Gastroesophageal sphincter (tissue), 4 donors: Measurements from ENCODE around the gene UIMC1. TPM values are rescaled to one million over a fixed set of nuclear protein-coding genes. Genes with fewer than 3 reads are reported as not detected.

ENCODE experiments used
- ATAC-seq: fragments of 150-250 bp; one replicate; pipeline ENCODE4 v1.9.1; 2016; ENCODE audit warnings: mild to moderate bottlenecking, moderate library complexity
- H3K27ac ChIP-seq, 4 donors: fragments of 200-600 bp; sonication (generic) in 3 of 4; 1 replicate in 3 of 4; 2 replicates in 1 of 4; pipeline ENCODE4 v1.5.1; 2016 to 2019
- H3K27me3 ChIP-seq: fragments of 200-600 bp; sonication (generic); one replicate; pipeline ENCODE4 v1.5.1; 2019
- H3K36me3 ChIP-seq, 2 donors: fragments of 200-600 bp; sonication (generic); one replicate each; pipeline ENCODE4 v1.5.1; 2019; ENCODE audit warnings: control low read depth in 1 of 2
- H3K4me1 ChIP-seq, 3 donors: fragments of 200-600 bp; sonication (generic); 1 replicate in 2 of 3; 2 replicates in 1 of 3; pipeline ENCODE4 v1.5.1; 2016 to 2019; ENCODE audit warnings: control low read depth in 2 of 3
- H3K4me3 ChIP-seq, 2 donors: fragments of 200-600 bp; sonication (generic); one replicate each; pipeline ENCODE4 v1.5.1; 2019; ENCODE audit warnings: mild to moderate bottlenecking in 1 of 2, moderate library complexity in 1 of 2
- H3K9me3 ChIP-seq, 3 donors: fragments of 200-600 bp; sonication (generic); one replicate each; pipeline ENCODE4 v1.5.1; 2017 to 2019; ENCODE audit warnings: control low read depth in 2 of 3
- CTCF ChIP-seq, 4 experiments: fragments of 200-600 bp in 2 of 4; fragments of 450-650 bp in 2 of 4; sonication (generic) in 1 of 4; IDR thresholded peaks; one replicate each; pipeline ENCODE4 v1.5.1; 2017 to 2019; ENCODE audit warnings: antibody characterized with exemption in 4 of 4, mild to moderate bottlenecking in 2 of 4, moderate library complexity in 2 of 4
- EP300 ChIP-seq: sonication (generic); formaldehyde crosslinking; IDR thresholded peaks from one replicate; pipeline ENCODE4 v1.6.1; 2017; ENCODE audit warnings: antibody characterized with exemption, mild to moderate bottlenecking
- POLR2A ChIP-seq, 2 donors: fragments of 450-650 bp; IDR thresholded peaks; one replicate each; pipeline ENCODE4 v1.6.1; 2017; ENCODE audit warnings: antibody characterized with exemption in 2 of 2, mild to moderate bottlenecking in 2 of 2, moderate library complexity in 1 of 2
- POLR2AphosphoS5 ChIP-seq: sonication (generic); formaldehyde crosslinking; IDR thresholded peaks from one replicate; pipeline ENCODE4 v1.6.1; 2017; ENCODE audit warnings: antibody characterized with exemption
- WGBS, 2 donors: methylation state at CpG; one replicate each; pipeline ENCODE4 v1.1.5; 2018; ENCODE audit warnings: low coverage in 1 of 2; 5-methylcytosine and 5-hydroxymethylcytosine counted together
- total RNA-seq, 4 donors: library from RNA; depleted of rRNA; stranded (reverse); fragments of >200 nt; gene quantifications; one replicate each; pipeline ENCODE4 v1.1.0, GENCODE V29; 2016

Gene UIMC1
- total RNA-seq, 4 donors from 2014 or later = 37.9 to 50.6 (median 44.7) TPM

DNA sequence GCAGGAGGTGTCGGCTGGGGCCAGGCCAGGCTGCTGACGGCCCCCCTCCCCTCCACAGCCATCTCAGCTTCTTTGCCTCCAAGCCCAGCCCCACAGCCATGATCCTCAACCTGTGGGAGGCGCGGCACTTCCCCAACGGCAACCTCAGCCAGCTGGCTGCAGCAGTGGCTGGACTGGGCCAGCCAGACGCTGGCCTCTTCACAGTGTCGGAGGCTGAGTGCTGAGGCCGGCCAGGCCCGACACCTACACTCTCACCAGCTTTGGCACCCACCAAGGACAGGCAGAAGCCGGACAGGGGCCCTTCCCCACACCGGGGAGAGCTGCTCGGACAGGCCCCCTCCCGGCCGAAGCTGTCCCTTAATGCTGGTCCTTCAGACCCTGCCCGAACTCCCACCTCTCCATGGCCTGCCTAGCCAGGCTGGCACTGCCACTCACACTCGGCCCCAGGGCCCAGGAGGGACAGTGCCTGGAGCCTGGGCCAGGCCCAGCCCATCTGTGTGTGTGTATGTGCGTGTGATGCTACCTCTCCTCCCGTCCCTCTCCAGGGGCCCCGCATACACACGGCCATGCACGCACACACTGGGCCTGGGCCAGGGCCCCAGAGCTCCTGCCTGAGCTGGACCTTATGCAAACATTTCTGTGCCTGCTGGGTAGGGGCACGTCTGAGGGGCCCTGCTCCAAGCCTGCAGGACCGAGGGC lies 126.8 kb downstream of the UIMC1 start:
- Histone ChIP-seq H3K4me1 (no peaks in the 10 kb centered on the region), H3K4me3 (no peak overlapping the region), H3K27me3 (peaks cover 54% of the 10 kb centered on the region), H3K27ac (no peak overlapping the region), H3K9me3 (no peaks in the 10 kb centered on the region), H3K36me3 (no peaks in the 10 kb centered on the region)
- TF ChIP-seq EP300 (no peak), POLR2A (IDR thresholded peaks at IDR 0.05) (no peak), CTCF (IDR thresholded peaks at IDR 0.05) (no peak), POLR2AphosphoS5 (no peak)
- WGBS, 2 donors = 70% methylated on average over 2 of the region's 23 CpGs; no CpG with 5 or more reads in 1 of the 2 donors
- no peak for ATAC-seq

- H3K9me3 ChIP-seq = no peaks in the 10 kb centered on the region
- no peak for ATAC-seq
- 27 to 78% methylated on average over 2 to 6 of the region's 23 CpGs for WGBS, 2 donors
- peaks cover 61% of the 10 kb centered on the region for H3K27me3 ChIP-seq
- no peak overlapping the region for H3K27ac ChIP-seq
- H3K4me3 ChIP-seq = no peak overlapping the region
- H3K4me1 ChIP-seq = no peaks in the 10 kb centered on the region
- no peaks in the 10 kb centered on the region for H3K36me3 ChIP-seq
- TF ChIP-seq POLR2AphosphoS5 (no peak), CTCF (IDR thresholded peaks at IDR 0.05) (no peak), EP300 (no peak), POLR2A (IDR thresholded peaks at IDR 0.05) (no peak)
These were observed 127.5 kb downstream of the UIMC1 start for GRCh38 chr5:176878906-176879662.

DNA sequence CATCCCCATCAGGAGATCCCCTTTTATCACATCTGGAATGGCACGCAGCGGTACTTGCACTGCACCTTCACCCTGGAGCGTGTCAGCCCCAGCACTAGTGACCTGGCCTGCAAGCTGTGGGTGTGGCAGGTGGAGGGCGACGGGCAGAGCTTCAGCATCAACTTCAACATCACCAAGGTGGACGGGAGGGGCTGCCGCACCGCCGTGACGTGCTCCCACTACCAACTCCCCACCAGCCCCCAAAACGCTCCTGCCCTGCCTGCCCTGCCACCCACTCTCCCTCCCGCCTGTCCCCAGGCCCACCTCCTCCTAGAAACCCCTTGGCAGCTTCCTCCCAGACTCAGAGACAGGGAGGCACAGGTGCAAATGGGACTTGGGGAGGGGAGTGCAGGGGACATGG lies 128.1 kb downstream of the UIMC1 start:
- no peak for ATAC-seq
- Histone ChIP-seq H3K9me3 (no peaks in the 10 kb centered on the region), H3K4me3 (no peak overlapping the region), H3K27ac (no peak overlapping the region), H3K4me1 (no peaks in the 10 kb centered on the region), H3K36me3 (no peaks in the 10 kb centered on the region), H3K27me3 (peaks cover 64% of the 10 kb centered on the region)
- 74% methylated on average over 7 of the region's 12 CpGs; no CpG with 5 or more reads in 1 of the 2 donors for WGBS, 2 donors
- TF ChIP-seq EP300 (no peak), CTCF (IDR thresholded peaks at IDR 0.05) (no peak), POLR2AphosphoS5 (no peak), POLR2A (IDR thresholded peaks at IDR 0.05) (no peak)

GRCh38 chr5:176877793-176878331 lies 128.7 kb downstream of the UIMC1 start:
- WGBS, 2 donors = 50% methylated on average over 2 of the region's 21 CpGs; no CpG with 5 or more reads in 1 of the 2 donors
- Histone ChIP-seq H3K4me3 (no peak overlapping the region), H3K27me3 (peaks cover 64% of the 10 kb centered on the region), H3K27ac (no peak overlapping the region), H3K36me3 (no peaks in the 10 kb centered on the region), H3K9me3 (no peaks in the 10 kb centered on the region), H3K4me1 (no peaks in the 10 kb centered on the region)
- TF ChIP-seq POLR2AphosphoS5 (no peak), CTCF (IDR thresholded peaks at IDR 0.05) (no peak), EP300 (no peak), POLR2A (IDR thresholded peaks at IDR 0.05) (no peak)
- ATAC-seq = peak; percentile 8
